GM18502 (cell line): Measurements from ENCODE around the gene ST6GAL1.
"Not testable (repeated sequence)": the region's sequence is repeated elsewhere in the genome, so short reads cannot be mapped to it uniquely, and the experiment has no call there.

Source experiments
- ATAC-seq: cut with Tn5 transposase; IDR thresholded peaks from one replicate; pipeline ENCODE4 v1.9.1; 2021; ENCODE audit warnings: mild to moderate bottlenecking; ENCODE audit not compliant: unreplicated experiment, poor library complexity

Gene ST6GAL1

DNA sequence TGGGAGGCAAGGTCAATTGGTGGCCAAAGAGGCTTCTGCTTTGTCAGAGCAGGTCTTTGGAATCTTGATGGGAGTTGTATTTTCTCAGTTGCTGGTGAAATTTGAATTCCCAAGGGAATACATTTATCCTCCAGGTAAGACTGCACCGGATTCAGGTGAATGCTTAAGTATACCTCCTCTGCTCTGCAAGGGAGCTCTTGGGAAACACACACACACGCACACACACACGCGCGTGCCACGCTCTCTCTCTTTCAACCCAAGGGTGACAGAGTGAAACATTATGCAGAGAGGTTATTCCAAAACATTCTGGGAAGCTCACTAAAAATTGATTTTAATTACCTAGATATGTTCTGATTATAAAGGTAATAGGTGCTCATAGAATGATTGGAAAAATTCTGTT, 33.7 kb downstream of the ST6GAL1 start:
- no peak for ATAC-seq

DNA sequence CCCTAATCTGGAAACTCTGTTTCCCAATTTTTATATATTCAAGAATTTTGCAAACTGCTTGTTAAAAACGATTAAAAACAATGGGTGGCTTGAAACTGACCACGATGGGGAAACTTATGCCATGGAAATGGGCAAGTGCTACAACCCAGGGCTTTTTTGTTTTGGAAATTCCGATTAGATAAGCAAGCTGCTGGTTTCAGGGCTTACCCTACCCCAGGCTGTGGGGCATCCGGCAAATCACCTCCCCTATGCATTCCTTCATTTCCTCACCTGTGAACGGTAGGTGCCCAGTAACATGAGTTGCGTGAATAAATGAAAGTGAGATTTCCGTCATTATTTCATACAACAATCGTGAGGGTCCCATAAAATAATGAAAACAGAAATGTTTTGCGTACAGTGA, 34.3 kb downstream of the ST6GAL1 start:
- ATAC-seq = no peak

DNA sequence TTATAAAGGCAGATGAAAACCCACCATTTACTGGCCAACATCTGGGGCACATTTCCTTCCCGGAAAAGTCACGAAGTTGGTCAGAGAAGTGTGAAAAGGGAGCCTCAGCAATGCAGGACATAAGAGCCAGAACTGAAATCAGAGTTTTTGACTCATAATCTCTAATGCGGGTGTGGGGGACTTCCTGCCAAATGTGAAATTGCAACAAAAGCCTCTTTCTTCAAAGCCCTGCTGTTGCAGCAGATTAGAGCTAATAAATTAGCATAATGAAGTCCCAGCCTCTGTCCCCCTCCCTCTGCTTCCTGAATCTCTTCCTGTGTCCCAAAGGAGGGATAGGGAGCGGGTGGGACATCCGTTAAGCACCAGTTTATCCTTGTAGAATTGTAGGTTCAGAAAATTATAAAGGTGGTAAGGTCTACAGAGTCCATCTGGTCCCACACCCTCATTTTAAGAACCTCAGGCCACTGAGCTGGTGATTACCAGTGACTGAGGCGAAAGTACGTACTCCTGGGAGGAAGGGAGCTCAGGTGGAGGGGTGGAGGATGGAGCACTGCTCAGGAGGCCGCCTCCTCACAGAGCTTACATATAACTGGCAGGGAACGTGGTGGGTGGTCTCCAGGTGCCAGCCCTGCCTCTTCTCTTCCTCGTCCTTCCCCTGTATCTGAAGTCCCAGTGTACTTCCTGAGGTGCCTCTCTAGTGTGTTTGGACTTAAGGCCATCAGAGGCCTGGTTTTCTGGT, 35.0 kb downstream of the ST6GAL1 start:
- ATAC-seq = peak; percentile 77

GRCh38 chr3:186966406-186966805, 36.1 kb downstream of the ST6GAL1 start:
- ATAC-seq = no peak

GRCh38 chr3:186967236-186967635, 36.9 kb downstream of the ST6GAL1 start:
- ATAC-seq = not testable (repeated sequence)

- no peak for ATAC-seq
These were observed 37.4 kb downstream of the ST6GAL1 start for GRCh38 chr3:186967686-186968085.

DNA sequence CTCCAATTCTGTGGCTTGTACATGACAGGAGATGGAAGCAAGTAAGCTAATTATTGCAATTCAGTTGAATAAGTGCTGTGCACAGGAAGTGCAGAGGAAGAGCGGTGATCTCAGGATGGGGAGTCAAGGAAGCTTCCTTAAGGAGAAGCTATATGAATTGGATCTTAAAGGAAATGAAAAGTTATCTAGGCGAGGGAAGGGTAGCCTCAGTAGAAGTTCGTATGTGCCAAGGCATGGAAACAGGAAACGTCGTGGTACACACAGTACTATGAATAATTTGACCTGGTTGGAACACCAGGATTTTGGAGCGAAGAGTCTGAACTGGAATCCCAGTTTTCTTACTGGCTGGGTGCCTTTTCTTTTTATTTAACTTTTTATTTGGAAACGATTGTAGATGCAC, 39.3 kb downstream of the ST6GAL1 start:
- ATAC-seq = no peak

GRCh38 chr3:186971106-186971505, 40.8 kb downstream of the ST6GAL1 start:
- not testable (repeated sequence) for ATAC-seq

- no peak for ATAC-seq
These were observed 41.3 kb downstream of the ST6GAL1 start for GRCh38 chr3:186971578-186971977.

- no peak for ATAC-seq
These were observed 43.4 kb downstream of the ST6GAL1 start for GRCh38 chr3:186973702-186974101.

GRCh38 chr3:186974824-186975313, 44.5 kb downstream of the ST6GAL1 start:
- no peak for ATAC-seq

- no peak for ATAC-seq
These were observed 45.4 kb downstream of the ST6GAL1 start for GRCh38 chr3:186975726-186976125.

DNA sequence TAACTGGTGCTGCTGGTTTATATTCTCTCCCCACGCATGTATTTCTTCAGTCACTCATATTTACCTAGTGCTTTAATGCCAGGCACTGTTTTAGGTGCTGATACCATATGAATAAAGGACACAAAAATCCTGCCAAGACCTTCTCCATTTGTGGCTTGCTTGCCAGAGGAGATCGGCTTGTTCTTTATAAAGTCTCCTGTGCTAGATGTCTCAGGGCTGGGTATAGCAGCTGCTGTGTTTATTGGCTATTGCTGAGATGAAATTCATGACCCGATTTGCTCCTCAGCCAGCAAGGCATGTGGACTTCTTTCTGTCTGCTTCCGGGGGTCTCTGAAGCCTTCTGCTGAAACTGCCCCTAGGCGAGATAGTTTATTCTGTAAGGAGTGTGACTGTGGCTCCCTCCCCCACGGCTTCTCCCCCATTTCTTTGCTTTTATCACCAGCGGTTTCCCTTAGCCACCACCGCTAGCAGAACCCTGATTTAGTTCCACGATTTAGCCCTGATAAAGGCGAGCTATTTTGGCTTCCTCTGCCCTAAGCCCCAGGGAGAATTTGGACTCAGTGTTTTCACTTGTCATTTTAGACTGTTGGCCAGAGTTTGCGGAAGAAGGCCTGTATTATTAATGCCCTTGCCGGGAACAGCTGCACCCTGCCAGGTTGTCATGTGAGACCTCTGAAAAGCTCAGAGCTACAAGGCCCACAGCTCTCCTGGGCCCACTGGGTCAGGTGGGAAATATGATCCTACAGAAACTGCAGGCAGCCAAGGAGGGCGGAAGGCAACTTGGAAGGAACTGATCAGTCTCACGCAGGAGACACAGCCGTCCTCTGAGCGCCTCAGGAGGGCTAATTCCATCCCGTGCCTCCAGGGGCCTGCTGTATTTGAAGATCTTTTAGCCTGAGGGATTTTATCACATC, 46.8 kb downstream of the ST6GAL1 start:
- no peak for ATAC-seq

DNA sequence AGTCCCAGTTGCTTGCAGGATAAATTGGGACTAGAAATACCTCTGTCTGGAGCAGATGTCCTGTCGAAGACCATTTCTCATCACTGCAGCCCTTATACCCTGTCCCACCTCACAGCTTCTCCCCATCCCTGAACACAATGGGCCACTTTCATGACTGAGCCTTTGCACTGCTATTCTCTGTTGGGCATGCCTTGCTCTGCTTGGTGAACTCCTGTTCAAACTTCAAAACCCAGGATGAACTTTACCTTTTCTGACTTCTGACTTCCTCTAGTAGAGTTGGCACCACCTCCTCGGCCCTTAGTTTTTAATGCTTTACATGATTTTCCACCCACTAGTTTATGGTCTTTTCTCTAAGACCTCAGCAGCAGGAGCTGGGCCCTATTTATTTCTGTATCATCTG, 48.4 kb downstream of the ST6GAL1 start:
- no peak for ATAC-seq

- ATAC-seq = no peak
These were observed 49.5 kb downstream of the ST6GAL1 start for GRCh38 chr3:186979852-186980251.

DNA sequence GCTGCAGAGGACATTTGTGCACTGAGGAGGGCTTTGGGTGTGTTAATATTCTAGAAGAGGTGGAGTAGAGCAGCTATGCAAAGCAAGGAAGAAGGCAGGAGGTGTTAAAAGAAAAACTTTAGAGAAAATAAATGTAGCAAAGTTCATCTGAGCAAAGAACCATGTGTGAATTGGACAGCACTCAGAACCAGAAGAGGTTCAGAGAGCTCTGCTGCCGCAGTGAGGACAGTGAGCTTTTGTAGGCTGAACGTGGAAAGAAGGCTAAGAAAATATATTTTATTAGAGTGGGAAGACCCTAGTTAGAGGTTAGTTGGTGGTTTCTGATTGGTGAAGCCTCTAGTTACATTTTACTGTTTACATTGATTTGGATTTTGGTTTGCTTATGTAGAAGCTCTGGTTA, 50.7 kb downstream of the ST6GAL1 start:
- ATAC-seq = no peak

DNA sequence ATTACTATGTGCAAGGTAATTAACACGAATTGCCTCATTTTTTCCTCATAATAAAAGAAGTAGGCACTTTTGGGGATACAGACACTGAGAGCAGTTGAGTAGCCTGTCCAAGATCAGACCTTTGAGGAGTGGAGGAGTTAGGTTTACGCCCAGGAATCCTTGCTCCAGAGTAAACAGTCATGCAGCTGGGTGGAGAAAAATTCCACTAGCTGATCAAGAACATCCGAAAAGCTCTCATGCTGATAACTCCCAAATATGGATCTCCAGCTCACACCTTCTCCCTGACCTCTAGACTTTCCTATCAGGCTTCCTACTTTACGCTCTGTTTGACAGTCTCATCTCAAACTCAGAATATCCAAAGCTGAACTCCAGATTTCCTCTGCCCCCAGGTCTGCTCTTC, 53.3 kb downstream of the ST6GAL1 start:
- ATAC-seq = no peak

- no peak for ATAC-seq
These were observed 53.7 kb downstream of the ST6GAL1 start for GRCh38 chr3:186984064-186984463.

GRCh38 chr3:186985661-186986364, 55.5 kb downstream of the ST6GAL1 start:
- ATAC-seq = peak; percentile 59

DNA sequence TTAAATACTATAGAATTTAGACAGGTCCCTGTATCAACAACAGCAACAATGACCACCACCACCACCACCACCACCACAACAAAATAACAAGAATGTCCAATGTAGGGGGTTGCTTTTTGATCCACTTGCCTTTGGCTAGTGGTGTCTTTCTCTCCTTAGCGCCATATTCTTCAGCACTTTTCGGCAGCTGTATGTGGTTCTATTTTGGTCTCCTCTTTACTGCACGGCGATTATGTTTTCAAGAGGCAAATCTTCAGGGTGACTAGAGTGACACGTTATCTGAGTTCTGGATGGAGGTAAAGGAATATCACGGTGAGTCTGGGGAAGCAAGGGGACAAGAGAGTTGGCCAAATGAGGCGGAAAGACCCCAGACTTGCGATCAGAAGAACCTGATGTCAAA, 56.1 kb downstream of the ST6GAL1 start:
- no peak for ATAC-seq

- ATAC-seq = no peak
These were observed 56.5 kb downstream of the ST6GAL1 start for GRCh38 chr3:186986816-186987215.
